ENCODE measurements around the gene RAB12. TPM values are rescaled to one million over a fixed set of nuclear protein-coding genes. Genes with fewer than 3 reads are reported as not detected.

RAB12 gene
- total RNA-seq, 1 experiment from 2014 or later, result 32.7 TPM

GRCh38 chr18:8631265-8631664 is 22.0 kb downstream of the RAB12 start (continued):
- TF ChIP-seq REST (IDR thresholded peaks at IDR 0.05; ENCODE audit: low read depth) (no peak), SP1 (IDR thresholded peaks at IDR 0.05; ENCODE audit: low read depth) (no peak), CBX3 (IDR thresholded peaks at IDR 0.05; ENCODE audit: low read depth) (no peak), CTCF (IDR thresholded peaks at IDR 0.05 in 2 of 3, conservative IDR thresholded peaks at IDR 0.05 in 1 of 3; ENCODE audit: borderline replicate concordance in 1 of 3, insufficient read depth in 1 of 3, low read depth in 2 of 3, low read length in 2 of 3) (no peak), EZH2phosphoT487 (IDR thresholded peaks at IDR 0.05; ENCODE audit: borderline replicate concordance) (no peak), FOSL1 (IDR thresholded peaks at IDR 0.05; ENCODE audit: low read depth) (no peak)

- ChIA-PET POLR2A (no interaction called here), RAD21 (ENCODE audit: low non-redundant PET in 1 of 2, low total read pairs in 2 of 2, uncharacterized antibody in 2 of 2, unreplicated experiment in 2 of 2) (no interaction called here), CTCF (no interaction called here)
- ATAC-seq (no peak), DNase-seq (ENCODE audit: low read depth, low spot score) (no peak)
- Histone ChIP-seq H3K9ac (ENCODE audit: low read length) (no peak overlapping the region), H4K20me1 (ENCODE audit: insufficient read depth) (no peaks in the 10 kb centered on the region), H3K4me2 (ENCODE audit: low read length) (no peak overlapping the region), H3K9me3 (ENCODE audit: control insufficient read depth in 1 of 2, insufficient read depth in 1 of 2, low read depth in 1 of 2, low read length in 2 of 2) (no peaks in the 10 kb centered on the region), H3K4me1 (ENCODE audit: control insufficient read depth in 1 of 2, insufficient read depth in 2 of 2, low read length in 2 of 2) (no peaks in the 10 kb centered on the region), H3K27ac (ENCODE audit: low read depth, low read length) (no peak overlapping the region), H3K4me3 (replicated peaks in 1 of 2; ENCODE audit: low read depth in 1 of 2, low read length in 2 of 2) (no peak overlapping the region), H3K36me3 (ENCODE audit: control insufficient read depth in 1 of 2, insufficient read depth in 2 of 2, low read length in 2 of 2) (peaks cover 33 to 37% of the 10 kb centered on the region in 2 experiments), H3K27me3 (ENCODE audit: insufficient read depth, low read length) (no peaks in the 10 kb centered on the region), H3K79me2 (ENCODE audit: insufficient read depth, low read length) (peaks cover 44% of the 10 kb centered on the region), H3K9me2 (ENCODE audit: insufficient read depth) (no peaks in the 10 kb centered on the region), H2AFZ (ENCODE audit: low read depth, low read length, poor library complexity, severe bottlenecking) (no peak overlapping the region)
- TF ChIP-seq REST (IDR thresholded peaks at IDR 0.05; ENCODE audit: low read depth), result no peak
- TF ChIP-seq CTCF (IDR thresholded peaks at IDR 0.05 in 2 of 3, conservative IDR thresholded peaks at IDR 0.05 in 1 of 3; ENCODE audit: borderline replicate concordance in 1 of 3, insufficient read depth in 1 of 3, low read depth in 2 of 3, low read length in 2 of 3), result no peak
- no peak for TF ChIP-seq EGR1 (IDR thresholded peaks at IDR 0.05; ENCODE audit: low read depth)
- no peak for TF ChIP-seq MAX (IDR thresholded peaks at IDR 0.05)
- BruUV-seq (replicated peaks), result no TSS peak
- intact Hi-C loops (cut with micrococcal nuclease), result no loop called here
These were observed 23.1 kb downstream of the RAB12 start for GRCh38 chr18:8632386-8632785.
